Stimulated activated CD8-positive, alpha-beta memory T cell treated with anti-CD3 and anti-CD28 coated beads, Interleukin-7, amount 100 ng/mL, for 24 hours (primary cell): ENCODE data around the gene ARGLU1.
A peak's percentile ranks its signal among the peaks of the same experiment; 100 is the strongest.

Source experiments
- DNase-seq: peaks from one replicate; pipeline ENCODE4 v3.0.0-alpha.2; 2020; ENCODE audit warnings: low read depth

Gene ARGLU1

GRCh38 chr13:106541826-106542225, 26.1 kb downstream of the ARGLU1 start:
- DNase-seq, result no peak

- no peak for DNase-seq
Observed at GRCh38 chr13:106540613-106541012, 27.3 kb downstream of the ARGLU1 start.

GRCh38 chr13:106537521-106537920, 30.4 kb downstream of the ARGLU1 start:
- no peak for DNase-seq

GRCh38 chr13:106536244-106537034, 31.5 kb downstream of the ARGLU1 start:
- peak; percentile 88 for DNase-seq

GRCh38 chr13:106535552-106536243, 32.2 kb downstream of the ARGLU1 start, which contains the start of gene EFNB2:
Gene EFNB2, minus strand, starts transcription at chr13:106535662. Its CDS starts 698 bp downstream, at chr13:106534964.
- peak; percentile 55 for DNase-seq

GRCh38 chr13:106534639-106535551, 33.0 kb downstream of the ARGLU1 start:
- no peak for DNase-seq

DNA sequence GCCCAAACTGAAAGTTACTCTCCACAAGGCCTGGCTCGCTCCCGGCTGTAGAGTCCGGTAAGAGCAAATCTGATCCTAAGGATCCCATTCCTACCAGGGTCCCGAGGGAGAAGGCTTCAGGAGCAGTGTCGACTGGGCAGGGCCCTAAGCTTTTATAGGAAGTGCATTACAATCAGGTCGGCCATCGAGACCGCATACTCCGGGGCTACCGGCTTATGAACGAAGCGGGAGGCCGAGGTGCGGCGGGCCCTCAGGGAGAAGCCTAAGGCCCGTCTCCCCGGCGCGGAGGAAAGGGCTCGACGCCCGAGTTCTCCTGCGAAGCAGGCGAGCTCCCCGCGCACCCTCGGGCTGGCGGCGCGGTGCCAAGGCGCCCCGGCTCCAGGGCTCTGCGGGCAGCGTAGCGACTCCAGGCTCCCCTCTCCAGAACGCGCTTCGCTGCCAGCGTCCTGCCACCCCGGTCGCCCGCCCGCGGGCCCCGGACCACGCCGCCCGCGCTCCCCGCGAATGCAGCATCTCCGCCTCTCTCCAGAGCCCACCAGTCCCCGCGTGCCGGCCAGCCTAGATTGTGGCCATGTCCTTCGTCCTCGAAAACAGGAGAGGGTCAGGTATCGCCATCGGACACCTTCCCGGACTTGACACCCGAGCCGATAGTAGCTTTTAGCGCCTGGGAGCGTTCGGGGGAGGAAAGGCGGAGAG, 33.8 kb downstream of the ARGLU1 start:
- no peak for DNase-seq

DNA sequence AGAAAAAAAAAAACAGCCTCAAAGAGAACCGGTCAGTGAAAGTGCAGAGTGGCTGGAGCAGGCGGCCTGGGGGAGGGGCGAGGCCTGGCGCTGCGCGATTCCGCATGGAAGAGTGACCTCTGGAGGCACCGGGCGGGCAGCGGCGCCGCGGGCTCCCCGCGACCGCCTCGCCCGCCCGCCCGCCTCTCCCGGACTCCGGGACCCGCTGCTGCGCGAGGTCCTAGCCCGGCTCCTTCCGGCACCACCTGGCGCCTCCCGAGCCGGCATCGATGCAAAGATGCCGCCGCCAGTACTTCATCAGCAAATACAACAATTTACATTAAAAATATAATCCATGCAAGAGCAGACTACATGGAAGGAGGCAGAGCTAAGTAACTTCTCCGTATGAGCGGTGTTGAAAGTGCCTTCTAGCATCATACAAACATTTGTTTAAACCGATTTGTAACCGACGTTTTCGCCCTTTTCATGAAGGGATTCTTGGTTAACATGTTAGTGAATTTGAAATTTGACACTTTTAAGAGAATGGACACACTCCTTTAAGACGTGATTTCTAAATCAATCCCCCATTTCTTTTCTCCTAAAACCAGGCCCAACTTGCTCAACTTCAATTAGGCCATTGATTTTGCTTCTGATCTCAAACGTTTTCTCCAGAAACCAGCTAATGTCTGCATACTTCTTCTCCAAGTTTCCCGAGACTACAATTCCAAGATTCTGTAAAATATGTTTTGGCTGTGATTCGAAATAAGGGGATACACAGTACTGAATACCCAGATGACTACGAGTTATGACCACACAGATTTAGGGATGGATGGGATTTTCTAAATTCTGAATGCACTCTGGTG, 34.6 kb downstream of the ARGLU1 start:
- no peak for DNase-seq

DNA sequence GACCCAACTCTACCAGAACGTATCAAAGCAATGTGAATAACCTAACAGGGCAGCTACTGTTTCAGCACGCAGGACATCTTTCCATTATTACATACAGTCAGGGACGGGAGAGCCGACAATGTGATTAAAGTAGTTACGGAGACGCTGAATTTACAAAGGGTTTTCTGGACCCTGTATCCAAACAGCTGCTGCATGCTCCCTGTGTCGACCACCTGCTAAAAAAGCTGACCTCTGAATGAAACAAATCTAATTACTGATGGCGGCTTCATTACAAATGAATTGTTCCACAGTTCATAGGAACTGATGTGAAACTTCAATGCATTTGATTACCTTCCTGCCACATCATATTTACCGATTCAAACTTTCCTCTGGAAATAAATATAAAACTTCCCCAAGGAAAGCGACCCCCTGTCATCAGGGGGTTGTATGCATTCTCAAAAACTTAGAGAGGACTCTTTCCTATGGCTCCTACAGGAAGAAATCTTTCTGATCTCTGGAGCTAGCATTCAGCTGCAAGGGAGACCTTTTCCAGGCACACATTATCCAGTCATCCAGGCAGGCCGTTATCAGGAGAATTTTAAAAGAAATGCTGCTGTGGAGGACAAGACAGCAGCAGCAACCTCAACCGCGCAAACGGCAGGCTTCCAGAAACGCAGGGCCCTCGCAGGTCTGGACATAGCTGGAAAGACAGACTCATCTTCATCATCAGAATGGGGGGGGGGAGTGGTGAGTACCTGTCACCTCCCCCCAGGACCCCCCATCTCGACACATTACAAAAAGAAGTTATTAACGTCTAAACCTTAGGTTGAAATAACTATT, 35.6 kb downstream of the ARGLU1 start:
- no peak for DNase-seq

DNA sequence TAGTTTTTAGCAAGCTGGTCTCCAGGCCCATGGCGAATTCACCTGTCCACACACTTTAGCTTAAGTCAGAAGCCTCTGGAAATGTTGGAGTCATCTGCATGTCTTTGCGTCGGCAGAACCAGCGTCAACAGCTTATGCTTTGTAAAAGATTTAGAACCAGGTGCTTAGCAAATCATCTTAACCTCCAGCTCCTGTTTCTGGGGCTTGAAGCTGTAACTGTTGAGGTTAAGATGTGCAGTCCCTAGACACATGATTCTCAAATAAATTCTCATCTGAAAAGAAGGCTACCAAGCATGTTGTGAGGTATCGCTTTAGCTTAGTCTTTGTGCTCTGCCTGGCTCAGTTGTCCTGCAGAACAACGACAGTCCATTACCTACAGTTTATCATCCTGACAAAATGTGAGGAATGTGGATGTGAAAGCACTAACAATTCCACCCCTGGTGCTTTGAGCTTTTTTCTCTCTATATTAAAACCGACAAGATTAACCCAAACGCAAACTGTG, 36.9 kb downstream of the ARGLU1 start:
- no peak for DNase-seq

DNA sequence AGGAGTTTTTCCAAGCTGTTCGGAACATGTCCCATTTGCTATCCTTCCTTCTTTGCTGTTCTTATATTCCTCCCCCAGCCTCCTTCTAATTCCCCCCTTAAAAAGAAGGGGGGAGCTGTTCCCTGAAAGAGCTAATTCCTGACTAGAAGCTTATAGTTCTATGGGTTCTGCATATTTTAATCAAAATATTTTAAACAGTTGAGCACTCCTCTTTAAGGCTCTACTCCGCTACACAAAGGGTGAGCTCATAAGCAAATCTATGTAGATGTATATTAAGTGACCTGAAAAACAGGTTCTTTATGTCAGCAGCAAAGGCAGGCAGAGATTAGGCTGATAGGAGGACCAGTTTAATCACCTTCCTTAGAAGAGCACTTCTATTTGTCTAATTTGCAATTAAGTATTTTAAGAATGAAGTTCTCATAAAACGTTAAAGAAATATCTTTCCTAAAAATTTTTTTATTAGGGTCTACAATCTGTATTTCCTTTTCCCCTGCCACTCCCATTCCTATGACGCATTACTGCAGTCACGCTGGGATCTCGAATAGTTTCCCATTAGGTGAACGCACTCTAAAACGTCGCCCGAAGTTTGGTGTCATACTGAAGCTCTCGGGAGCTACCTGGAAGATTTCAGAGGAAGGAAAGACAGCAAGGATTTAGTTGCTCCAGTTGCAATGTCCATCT, 37.6 kb downstream of the ARGLU1 start:
- DNase-seq, result no peak

GRCh38 chr13:106529415-106530170, 38.3 kb downstream of the ARGLU1 start:
- no peak for DNase-seq

DNA sequence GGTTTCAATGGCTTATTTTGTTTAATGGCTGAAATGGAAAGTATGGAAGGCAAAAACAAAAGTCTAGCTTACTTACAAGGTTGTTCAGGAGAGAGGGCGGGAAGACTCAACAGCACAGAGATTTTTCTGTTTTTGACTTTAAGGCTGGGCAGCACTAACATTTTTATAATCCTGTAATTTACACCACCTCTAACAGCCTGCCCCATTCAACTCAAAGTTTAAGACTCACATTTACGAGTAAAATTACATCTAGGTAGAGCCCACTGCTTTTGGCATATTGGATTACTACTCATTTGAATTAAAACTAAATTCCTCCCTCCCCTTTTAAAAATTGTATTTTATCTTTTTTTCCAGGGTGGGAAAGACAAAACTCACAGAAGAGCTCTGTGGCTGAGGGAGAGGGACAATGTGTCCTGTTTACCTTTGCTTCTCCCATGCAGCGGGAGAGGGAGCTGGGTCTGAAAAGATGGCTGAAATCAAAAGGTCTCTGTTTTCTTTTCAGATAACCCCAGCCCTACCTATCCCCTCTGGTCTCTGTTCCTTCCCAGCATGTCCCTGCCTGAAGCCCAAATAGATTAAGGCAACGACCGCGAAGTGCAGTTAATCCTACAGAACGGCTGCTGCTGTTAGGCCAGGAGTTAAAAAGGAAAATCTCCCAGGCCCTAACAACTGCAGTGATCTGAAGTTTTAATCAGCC, 39.1 kb downstream of the ARGLU1 start:
- DNase-seq, result no peak

- DNase-seq, result no peak
Observed at GRCh38 chr13:106527826-106528225, 40.1 kb downstream of the ARGLU1 start.

DNA sequence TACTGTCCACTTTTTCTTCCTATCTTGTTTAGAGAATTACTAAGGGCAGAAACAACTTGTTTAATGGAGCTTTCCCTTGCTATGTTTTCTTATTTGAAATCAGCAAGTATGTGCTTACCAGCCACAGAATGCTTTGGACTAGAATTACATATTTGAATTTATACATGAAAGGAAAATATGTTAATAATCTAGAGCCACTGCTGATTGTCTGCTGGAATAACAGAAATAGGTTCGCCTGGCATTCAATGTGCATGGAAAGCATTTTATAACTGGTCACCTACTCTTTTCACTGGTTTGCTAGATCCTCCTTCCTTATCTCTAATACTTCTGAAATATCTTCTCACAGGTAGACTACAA, 40.5 kb downstream of the ARGLU1 start:
- no peak for DNase-seq

DNA sequence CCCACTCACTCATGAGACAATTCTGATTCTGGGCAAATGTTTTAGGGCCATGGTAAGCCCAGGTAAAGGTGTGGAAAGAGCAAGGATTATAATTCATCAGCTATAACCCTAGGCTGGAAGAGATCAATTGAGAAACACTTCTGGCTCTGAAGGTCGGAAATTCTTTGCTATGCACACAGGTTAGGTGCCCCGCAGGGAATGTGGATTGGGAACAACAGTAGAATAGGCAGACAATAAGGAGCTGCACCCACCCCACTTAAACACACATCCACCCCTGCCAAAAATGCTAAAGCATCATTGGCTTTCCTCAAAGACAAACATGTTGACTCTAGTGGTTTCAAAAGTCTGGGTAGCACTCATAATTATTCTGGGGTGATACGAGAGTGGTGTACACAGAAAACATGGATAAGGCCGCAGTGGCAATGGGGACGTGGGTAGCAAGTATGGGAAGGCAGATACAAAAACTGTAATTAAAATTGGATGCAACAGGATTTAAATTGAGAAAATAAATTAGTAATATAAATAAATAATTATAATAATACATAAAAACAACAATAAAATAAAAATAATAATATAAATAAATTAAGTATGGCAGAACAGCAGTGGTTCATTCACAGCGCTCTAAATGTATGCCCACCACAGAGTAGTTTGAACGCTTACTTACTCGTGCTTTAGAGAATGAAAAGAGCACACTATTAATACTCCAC, 41.0 kb downstream of the ARGLU1 start:
- no peak for DNase-seq

DNA sequence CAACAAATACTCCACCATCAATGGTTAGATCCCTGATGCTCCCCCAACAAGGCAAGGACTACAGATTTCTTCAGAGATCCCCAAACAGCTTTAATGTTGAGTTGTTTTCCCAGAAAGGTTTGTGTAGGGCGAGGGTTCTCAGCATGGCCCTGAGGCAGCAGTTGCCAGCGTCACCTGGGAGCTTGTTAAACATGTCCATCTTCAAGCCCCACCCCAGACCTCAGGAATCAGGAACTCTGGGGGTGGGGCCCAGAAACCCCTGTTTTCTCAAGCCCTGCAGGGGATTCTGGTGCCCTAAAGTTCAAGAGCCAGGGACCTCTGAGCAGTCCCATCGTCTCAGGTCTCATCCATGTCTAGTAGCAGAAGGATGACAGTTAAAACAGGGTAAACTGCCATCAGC, 42.1 kb downstream of the ARGLU1 start:
- DNase-seq, result no peak
